GM12865 (cell line): ENCODE data around the gene ALG5.
A peak's percentile ranks its signal among the peaks of the same experiment; 100 is the strongest.

Experiments used
- DNase-seq: peaks from one replicate; pipeline ENCODE4 v3.0.0; 2010; ENCODE audit warnings: low read depth
- H3K4me3 ChIP-seq: 2 replicates; pipeline ENCODE4 v1.5.1; 2011; ENCODE audit warnings: mild to moderate bottlenecking, low read depth, low read length, control low read depth
- TF ChIP-seq, protein P1 (sequence below): IDR thresholded peaks from 2 replicates; pipeline ENCODE4 v1.5.1; 2011; ENCODE audit warnings: low read length, control low read depth, low read depth, inconsistent platforms; ENCODE audit not compliant: insufficient read depth; ENCODE audit errors: missing control alignments

Gene ALG5

GRCh38 chr13:36921631-36922301 is 77.4 kb downstream of the ALG5 start:
- H3K4me3 ChIP-seq: no peak overlapping the region
- TF ChIP-seq, protein P1, sequence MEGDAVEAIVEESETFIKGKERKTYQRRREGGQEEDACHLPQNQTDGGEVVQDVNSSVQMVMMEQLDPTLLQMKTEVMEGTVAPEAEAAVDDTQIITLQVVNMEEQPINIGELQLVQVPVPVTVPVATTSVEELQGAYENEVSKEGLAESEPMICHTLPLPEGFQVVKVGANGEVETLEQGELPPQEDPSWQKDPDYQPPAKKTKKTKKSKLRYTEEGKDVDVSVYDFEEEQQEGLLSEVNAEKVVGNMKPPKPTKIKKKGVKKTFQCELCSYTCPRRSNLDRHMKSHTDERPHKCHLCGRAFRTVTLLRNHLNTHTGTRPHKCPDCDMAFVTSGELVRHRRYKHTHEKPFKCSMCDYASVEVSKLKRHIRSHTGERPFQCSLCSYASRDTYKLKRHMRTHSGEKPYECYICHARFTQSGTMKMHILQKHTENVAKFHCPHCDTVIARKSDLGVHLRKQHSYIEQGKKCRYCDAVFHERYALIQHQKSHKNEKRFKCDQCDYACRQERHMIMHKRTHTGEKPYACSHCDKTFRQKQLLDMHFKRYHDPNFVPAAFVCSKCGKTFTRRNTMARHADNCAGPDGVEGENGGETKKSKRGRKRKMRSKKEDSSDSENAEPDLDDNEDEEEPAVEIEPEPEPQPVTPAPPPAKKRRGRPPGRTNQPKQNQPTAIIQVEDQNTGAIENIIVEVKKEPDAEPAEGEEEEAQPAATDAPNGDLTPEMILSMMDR: no peak
- DNase-seq: no peak

- DNase-seq: no peak
- TF ChIP-seq, protein P1: no peak
- H3K4me3 ChIP-seq: no peak overlapping the region
These were observed 78.4 kb downstream of the ALG5 start for GRCh38 chr13:36920616-36921185.

DNA sequence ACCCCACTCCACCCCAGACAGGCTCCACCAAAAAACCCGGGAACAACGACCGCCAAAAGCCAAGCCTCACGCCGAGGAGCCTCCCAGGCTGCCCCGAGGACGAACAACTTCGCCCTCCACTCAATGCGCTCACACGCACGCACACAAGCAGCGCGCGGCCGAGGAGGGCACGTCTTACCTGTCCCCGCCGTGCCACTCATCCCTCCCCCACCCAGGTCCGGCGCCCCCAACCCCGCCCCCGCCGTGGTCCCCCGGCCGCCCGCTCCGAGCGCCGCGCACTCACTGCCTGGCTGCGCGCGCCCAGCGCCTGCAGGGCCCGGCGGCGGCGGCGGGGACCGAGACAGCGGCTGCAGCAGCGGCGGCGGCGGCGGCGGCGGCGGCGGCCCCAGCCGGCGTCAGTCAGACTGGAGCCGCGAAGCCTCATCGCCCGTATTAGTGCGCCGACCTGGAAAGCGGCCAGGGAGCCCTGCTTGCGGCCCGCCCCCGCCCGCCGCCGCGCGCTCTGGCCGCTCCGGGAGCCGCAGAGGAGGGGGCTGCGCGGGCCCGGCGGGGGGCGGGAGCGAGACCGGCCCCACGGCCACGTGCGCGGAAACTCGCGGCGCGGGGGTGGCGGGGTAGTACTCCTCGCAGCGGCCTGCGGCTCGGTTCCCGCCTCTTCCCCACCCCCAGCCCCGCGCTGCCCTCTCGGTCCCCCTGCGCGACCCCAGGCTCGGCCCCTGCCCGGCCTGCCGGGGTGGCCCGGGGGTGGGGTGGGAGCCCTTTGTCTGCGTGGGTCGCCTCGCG is 79.1 kb downstream of the ALG5 start, which contains the start of gene SMAD9:
Gene SMAD9 (minus strand): TSS at position 406 of the 783 bp plus-strand sequence. CDS start 40,549 bp downstream, outside the sequence.
- DNase-seq: peak; percentile 59

DNA sequence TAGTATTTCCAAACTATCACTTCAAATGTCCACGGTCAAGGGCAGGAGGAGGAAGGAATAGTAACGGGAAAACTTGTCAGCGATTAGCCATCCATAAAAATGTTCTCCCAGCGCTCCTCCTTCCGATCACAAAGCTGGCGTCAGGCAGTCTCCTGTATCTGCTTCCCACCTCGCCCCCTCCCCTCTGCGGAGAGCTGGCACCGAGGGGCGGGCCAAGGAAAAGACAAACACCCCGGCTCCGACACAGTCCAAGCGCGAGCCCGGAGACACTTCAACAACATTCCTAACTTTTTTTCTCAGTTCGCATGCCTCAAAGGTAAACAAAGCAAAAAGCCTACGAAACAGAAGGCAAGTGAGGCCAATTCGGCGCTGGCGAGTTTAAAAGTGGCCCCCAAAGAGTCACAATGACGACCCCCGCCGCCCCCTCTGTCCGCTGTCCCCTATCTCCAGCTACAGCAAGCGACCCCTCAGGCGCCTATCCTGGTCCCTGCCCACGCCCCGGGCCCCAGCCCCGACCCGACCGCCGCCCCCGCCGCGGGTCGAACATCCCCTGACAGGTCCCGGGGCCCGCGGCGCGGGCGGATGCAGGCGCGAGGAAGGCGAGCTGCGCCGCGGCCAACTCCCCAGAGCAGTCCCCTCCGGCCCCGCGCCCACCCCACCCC is 79.8 kb downstream of the ALG5 start:
- TF ChIP-seq, protein P1: no peak
- peak overlapping the region; percentile 40 for H3K4me3 ChIP-seq

More for the DNA sequence above, 79.1 kb downstream of the ALG5 start, which contains the start of gene SMAD9:
- peak within 1 kb of the TSS; percentile 40 for H3K4me3 ChIP-seq
- TF ChIP-seq, protein P1: no peak

DNA sequence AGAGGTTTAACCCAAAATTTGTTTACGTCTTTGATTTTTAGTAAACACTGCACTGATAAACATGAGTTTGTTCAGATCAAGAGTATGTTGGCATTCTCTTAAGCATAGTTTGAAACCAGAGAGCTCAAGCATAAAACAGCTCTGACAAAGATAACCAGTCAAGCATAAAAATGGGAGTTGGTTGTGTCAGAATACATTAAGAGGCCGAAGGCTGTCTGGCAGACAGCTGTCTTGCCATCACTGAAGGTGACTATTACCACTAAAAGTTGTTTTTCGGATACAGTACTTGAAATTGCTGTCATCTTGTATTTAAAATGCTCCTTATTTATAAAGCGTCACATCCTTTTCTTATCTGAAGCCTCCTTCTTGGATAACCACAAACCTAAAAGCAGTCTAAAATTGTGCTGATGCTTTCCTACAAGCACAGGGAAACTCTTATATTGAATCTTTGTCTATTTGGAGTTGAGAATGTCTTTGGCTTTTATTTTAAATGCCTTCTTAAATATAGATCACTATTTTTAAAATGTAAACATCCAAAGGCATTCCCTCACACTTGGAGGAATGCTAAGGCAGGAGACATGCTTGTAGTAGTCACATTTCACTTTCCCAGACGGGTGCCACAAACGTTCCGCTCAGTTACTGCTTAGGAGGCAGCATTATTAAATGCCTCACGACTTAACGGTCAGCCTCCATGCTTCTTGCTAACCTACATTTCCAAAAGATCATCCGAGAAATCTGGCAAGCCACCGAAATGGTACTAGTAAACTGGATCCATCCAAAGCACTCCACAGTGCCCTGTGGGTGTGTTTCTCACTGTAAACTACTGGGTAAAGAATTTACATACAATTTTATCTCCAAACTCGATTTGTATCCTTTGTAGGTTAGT is 80.7 kb downstream of the ALG5 start:
- DNase-seq: peak; percentile 5
- TF ChIP-seq, protein P1: no peak
- no peak overlapping the region for H3K4me3 ChIP-seq

More for the DNA sequence above, 79.8 kb downstream of the ALG5 start:
- no peak for DNase-seq

DNA sequence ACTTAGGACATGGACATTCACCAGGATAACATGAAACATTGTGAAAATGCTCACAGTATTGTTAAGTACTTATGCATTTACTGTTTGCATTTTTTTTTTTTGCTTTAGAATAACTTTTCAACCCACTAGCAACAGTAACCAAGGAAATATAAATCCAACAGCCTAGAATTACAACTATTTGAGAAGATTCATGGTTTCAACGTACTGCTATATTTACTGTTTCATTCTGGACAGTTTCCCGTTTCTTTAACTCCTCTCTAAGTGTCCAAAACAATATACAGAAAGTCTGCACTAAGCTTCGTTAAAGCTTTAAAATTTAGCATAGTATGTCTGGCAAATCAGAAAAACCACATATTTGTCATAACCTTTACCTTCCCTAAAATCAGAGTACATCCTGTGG is 81.8 kb downstream of the ALG5 start:
- no peak overlapping the region for H3K4me3 ChIP-seq
- TF ChIP-seq, protein P1: no peak
- no peak for DNase-seq
